Keratinocyte (primary cell): Measurements from ENCODE around the gene KDELR1. TPM values are rescaled to one million over a fixed set of nuclear protein-coding genes. Genes with fewer than 3 reads are reported as not detected.

Source experiments
- DNase-seq: peaks from one replicate; pipeline ENCODE4 v3.0.0-alpha.2; 2011; ENCODE audit warnings: low read depth, missing footprints, low spot score
- FAIRE-seq: peaks from 2 replicates; lab custom pipeline; 2011; peaks lifted over from hg19 to GRCh38; lab: Jason Lieb, UNC
- H2AFZ ChIP-seq: 2 replicates; pipeline ENCODE4 v1.6.0; 2012; ENCODE audit warnings: low read length, control low read depth, inconsistent platforms; ENCODE audit not compliant: control insufficient read depth
- H3K27ac ChIP-seq: 2 replicates; pipeline ENCODE4 v1.5.1; 2011; ENCODE audit warnings: low read length; ENCODE audit not compliant: control insufficient read depth, insufficient read depth
- H3K27me3 ChIP-seq: 3 replicates; pipeline ENCODE4 v1.6.0; 2011; ENCODE audit warnings: low read length; ENCODE audit not compliant: control insufficient read depth, insufficient read depth; ENCODE audit errors: extremely low read depth
- H3K36me3 ChIP-seq, 2 experiments: 2 replicates in 1 of 2; 3 replicates in 1 of 2; pipeline ENCODE4 v1.5.1; 2011; ENCODE audit warnings: low read length in 2 of 2, mild to moderate bottlenecking in 1 of 2; ENCODE audit not compliant: control insufficient read depth in 2 of 2, insufficient read depth in 2 of 2; ENCODE audit errors: extremely low read depth in 1 of 2
- H3K4me1 ChIP-seq: 3 replicates; pipeline ENCODE4 v1.5.1; 2011; ENCODE audit warnings: low read length; ENCODE audit not compliant: control insufficient read depth, insufficient read depth; ENCODE audit errors: extremely low read depth
- H3K4me2 ChIP-seq: 3 replicates; pipeline ENCODE4 v1.6.0; 2011; ENCODE audit warnings: low read depth, low read length; ENCODE audit not compliant: control insufficient read depth, insufficient read depth; ENCODE audit errors: extremely low read depth
- H3K4me3 ChIP-seq, 3 experiments: fragments of 200-600 bp in 1 of 3; sonication (generic) in 1 of 3; 2 replicates in 2 of 3; 3 replicates in 1 of 3; pipeline ENCODE4 v1.5.1; 2011 to 2016; ENCODE audit warnings: low read length in 3 of 3, mild to moderate bottlenecking in 3 of 3, control low read depth in 2 of 3, inconsistent platforms in 1 of 3, low read depth in 1 of 3, mixed read lengths in 1 of 3, mixed run types in 1 of 3, moderate library complexity in 1 of 3; ENCODE audit not compliant: control insufficient read depth in 2 of 3, insufficient read depth in 2 of 3; ENCODE audit errors: extremely low read depth in 1 of 3
- H3K79me2 ChIP-seq: 2 replicates; pipeline ENCODE4 v1.6.0; 2012; ENCODE audit warnings: low read length; ENCODE audit not compliant: control insufficient read depth, insufficient read depth
- H3K9ac ChIP-seq: 3 replicates; pipeline ENCODE4 v1.6.0; 2011; ENCODE audit warnings: low read length; ENCODE audit not compliant: control insufficient read depth, insufficient read depth; ENCODE audit errors: extremely low read depth
- H3K9me1 ChIP-seq: 3 replicates; pipeline ENCODE4 v1.6.0; 2011; ENCODE audit warnings: low read length; ENCODE audit not compliant: control insufficient read depth, insufficient read depth; ENCODE audit errors: extremely low read depth
- H3K9me3 ChIP-seq: 2 replicates; pipeline ENCODE4 v1.5.1; 2012; ENCODE audit warnings: low read depth, low read length; ENCODE audit not compliant: control insufficient read depth
- H4K20me1 ChIP-seq: 3 replicates; pipeline ENCODE4 v1.6.0; 2011; ENCODE audit warnings: low read length; ENCODE audit not compliant: control insufficient read depth, insufficient read depth; ENCODE audit errors: extremely low read depth
- CTCF ChIP-seq, 3 experiments: IDR thresholded peaks in 1 of 3; conservative IDR thresholded peaks in 1 of 3; optimal IDR thresholded peaks in 1 of 3; 2 replicates in 2 of 3; 3 replicates in 1 of 3; pipeline versions ENCODE3 to v1.5.1; 2011; ENCODE audit warnings: low read length in 3 of 3, mild to moderate bottlenecking in 3 of 3, moderate library complexity in 2 of 3, control low read depth in 1 of 3, inconsistent platforms in 1 of 3; ENCODE audit not compliant: insufficient read depth in 2 of 3; ENCODE audit errors: extremely low read depth in 1 of 3
- EZH2 ChIP-seq: IDR thresholded peaks from one replicate; pipeline ENCODE4 v1.6.1; 2012; ENCODE audit warnings: inconsistent platforms, mild to moderate bottlenecking, low read length, moderate library complexity
- dilution Hi-C: fragments of 300-500 bp; cut with MboI; formaldehyde crosslinking; loops from one replicate; pipeline ENCODE4 v1.7.0; 2020; ENCODE audit warnings: low sequenced_read_pairs; ENCODE audit not compliant: extremely low pct_ligation_motif_present
- polyA plus RNA-seq, 5 experiments: library from polyadenylated mRNA; depleted of rRNA in 3 of 5; stranded (reverse) in 3 of 5; stranded (forward) in 1 of 5; unstranded in 1 of 5; fragments of >200 nt; gene quantifications; 1 replicate in 1 of 5; 2 replicates in 3 of 5; 3 replicates in 1 of 5; pipeline versions ENCODE4 v1.2.1 to v1.2.3, GENCODE V29; 2011 to 2012; ENCODE audit warnings: missing spikeins in 2 of 5, low read depth in 1 of 5, low replicate concordance in 1 of 5

Gene KDELR1
- polyA plus RNA-seq, 1 donor (not counting 4 experiments of a cell fraction or from before 2014, with no cell fraction given): 105 TPM

GRCh38 chr19:48419158-48419920 is 28.0 kb upstream of the KDELR1 start:
- dilution Hi-C loops: no loop called here
- Histone ChIP-seq H2AFZ (no peak overlapping the region), H4K20me1 (no peaks in the 10 kb centered on the region), H3K9me1 (no peaks in the 10 kb centered on the region), H3K27me3 (no peaks in the 10 kb centered on the region), H3K9ac (no peak overlapping the region), H3K79me2 (no peaks in the 10 kb centered on the region), H3K27ac (no peak overlapping the region), H3K4me3 (no peak overlapping the region), H3K4me1 (peaks cover 4% of the 10 kb centered on the region), H3K9me3 (no peaks in the 10 kb centered on the region), H3K36me3 (no peaks in the 10 kb centered on the region), H3K4me2 (no peak overlapping the region)
- DNase-seq (no peak), FAIRE-seq (no peak)
- no peak for TF ChIP-seq CTCF (optimal IDR thresholded peaks at IDR 0.05 in 1 of 3, IDR thresholded peaks at IDR 0.05 in 1 of 3, conservative IDR thresholded peaks at IDR 0.05 in 1 of 3; ENCODE audit: extremely low read depth in 1 of 3, insufficient read depth in 2 of 3, low read length in 3 of 3)
- TF ChIP-seq EZH2: no peak

- dilution Hi-C loops: no loop called here
- DNase-seq: no peak
- no peak overlapping the region for H3K4me3 ChIP-seq
- no peak for FAIRE-seq
- H3K4me1 ChIP-seq: peaks cover 8% of the 10 kb centered on the region
- no peak overlapping the region for H3K9ac ChIP-seq
- H3K27me3 ChIP-seq: no peaks in the 10 kb centered on the region
- H4K20me1 ChIP-seq: no peaks in the 10 kb centered on the region
- no peak overlapping the region for H3K27ac ChIP-seq
- no peaks in the 10 kb centered on the region for H3K36me3 ChIP-seq
- no peaks in the 10 kb centered on the region for H3K79me2 ChIP-seq
- H3K9me1 ChIP-seq: no peaks in the 10 kb centered on the region
- no peaks in the 10 kb centered on the region for H3K9me3 ChIP-seq
- no peak overlapping the region for H3K4me2 ChIP-seq
- no peak overlapping the region for H2AFZ ChIP-seq
- TF ChIP-seq CTCF (optimal IDR thresholded peaks at IDR 0.05 in 1 of 3, IDR thresholded peaks at IDR 0.05 in 1 of 3, conservative IDR thresholded peaks at IDR 0.05 in 1 of 3; ENCODE audit: extremely low read depth in 1 of 3, insufficient read depth in 2 of 3, low read length in 3 of 3) (no peak), EZH2 (no peak)
Measured at GRCh38 chr19:48418317-48419064, 27.1 kb upstream of the KDELR1 start.
